ENCODE measurements around the gene OVCH1. TPM values are rescaled to one million over a fixed set of nuclear protein-coding genes. Genes with fewer than 3 reads are reported as not detected.

Gene OVCH1
- total RNA-seq, 1 donor from 2014 or later = 2.6 TPM

GRCh38 chr12:29516431-29516875 lies 19.0 kb upstream of the OVCH1 start:
- H3K4me1 ChIP-seq = no peaks in the 10 kb centered on the region
- no peak overlapping the region for H3K27ac ChIP-seq
- H3K36me3 ChIP-seq = peaks cover 0 to 43% of the 10 kb centered on the region in 2 donors
- no peaks in the 10 kb centered on the region for H3K9me3 ChIP-seq
- no peak overlapping the region for H3K4me3 ChIP-seq
- DNase-seq (ENCODE audit: low spot score in 2 of 2) = no peak
- no peak for TF ChIP-seq CTCF (IDR thresholded peaks at IDR 0.05)
- intact Hi-C loops (cut with DNase I) = no loop called here
- no peaks in the 10 kb centered on the region for H3K27me3 ChIP-seq

- Histone ChIP-seq H3K27me3 (no peaks in the 10 kb centered on the region), H3K4me1 (no peaks in the 10 kb centered on the region), H3K4me3 (no peak overlapping the region), H3K9me3 (no peaks in the 10 kb centered on the region), H3K36me3 (peaks cover 0 to 45% of the 10 kb centered on the region in 2 donors), H3K27ac (no peak overlapping the region)
- no peak for TF ChIP-seq CTCF (IDR thresholded peaks at IDR 0.05)
- intact Hi-C loops (cut with DNase I) = no loop called here
- DNase-seq (ENCODE audit: low spot score in 2 of 2) = no peak
Measured at GRCh38 chr12:29510591-29511185, 13.2 kb upstream of the OVCH1 start.

- no peak overlapping the region for H3K27ac ChIP-seq
- no peak for TF ChIP-seq CTCF (IDR thresholded peaks at IDR 0.05)
- intact Hi-C loops (cut with DNase I) = loop anchor here (10.0 kb wide), 1 partner anchor 775 kb away; no protein-coding TSS in a partner anchor
- DNase-seq (ENCODE audit: low spot score in 2 of 2) = no peak
- no peaks in the 10 kb centered on the region for H3K4me1 ChIP-seq
- no peaks in the 10 kb centered on the region for H3K9me3 ChIP-seq
- no peaks in the 10 kb centered on the region for H3K27me3 ChIP-seq
- H3K36me3 ChIP-seq = peaks cover 0 to 44% of the 10 kb centered on the region in 2 donors
- no peak overlapping the region for H3K4me3 ChIP-seq
Measured at GRCh38 chr12:29509503-29509902, 12.0 kb upstream of the OVCH1 start.

- Histone ChIP-seq H3K4me3 (no peak overlapping the region), H3K27ac (no peak overlapping the region), H3K27me3 (no peaks in the 10 kb centered on the region), H3K36me3 (peaks cover 0 to 43% of the 10 kb centered on the region in 2 donors), H3K4me1 (no peaks in the 10 kb centered on the region), H3K9me3 (no peaks in the 10 kb centered on the region)
- intact Hi-C loops (cut with DNase I) = loop anchor here (10.0 kb wide), 1 partner anchor 776 kb away; no protein-coding TSS in a partner anchor
- no peak for TF ChIP-seq CTCF (IDR thresholded peaks at IDR 0.05)
- no peak for DNase-seq (ENCODE audit: low spot score in 2 of 2)
Measured at GRCh38 chr12:29508949-29509348, 11.5 kb upstream of the OVCH1 start.

GRCh38 chr12:29505122-29505521 lies 7.6 kb upstream of the OVCH1 start:
- no peaks in the 10 kb centered on the region for H3K9me3 ChIP-seq
- no peak overlapping the region for H3K4me3 ChIP-seq
- H3K4me1 ChIP-seq = no peaks in the 10 kb centered on the region
- H3K27me3 ChIP-seq = no peaks in the 10 kb centered on the region
- no peak for TF ChIP-seq CTCF (IDR thresholded peaks at IDR 0.05)
- peaks cover 0 to 28% of the 10 kb centered on the region in 2 donors for H3K36me3 ChIP-seq
- intact Hi-C loops (cut with DNase I) = loop anchor here (10.0 kb wide), 1 partner anchor 780 kb away; no protein-coding TSS in a partner anchor
- no peak for DNase-seq (ENCODE audit: low spot score in 2 of 2)
- H3K27ac ChIP-seq = no peak overlapping the region

Data from ascending aorta (tissue), 2 donors.